Parietal lobe (tissue), 1 donor: ENCODE results near the gene TEX50. TPM values are rescaled to one million over a fixed set of nuclear protein-coding genes. Genes with fewer than 3 reads are reported as not detected.

ENCODE experiments used
- total RNA-seq: library from RNA; depleted of rRNA; stranded (reverse); fragments of >200 nt; gene quantifications from one replicate; pipeline ENCODE4 v1.2.3, GENCODE V29; 2014

TEX50 gene, protein sequence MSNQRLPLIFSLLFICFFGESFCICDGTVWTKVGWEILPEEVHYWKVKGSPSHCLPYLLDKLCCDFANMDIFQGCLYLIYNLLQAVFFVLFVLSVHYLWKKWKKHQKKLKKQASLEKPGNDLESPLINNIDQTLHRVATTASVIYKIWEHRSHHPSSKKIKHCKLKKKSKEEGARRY
- total RNA-seq = not detected

DNA sequence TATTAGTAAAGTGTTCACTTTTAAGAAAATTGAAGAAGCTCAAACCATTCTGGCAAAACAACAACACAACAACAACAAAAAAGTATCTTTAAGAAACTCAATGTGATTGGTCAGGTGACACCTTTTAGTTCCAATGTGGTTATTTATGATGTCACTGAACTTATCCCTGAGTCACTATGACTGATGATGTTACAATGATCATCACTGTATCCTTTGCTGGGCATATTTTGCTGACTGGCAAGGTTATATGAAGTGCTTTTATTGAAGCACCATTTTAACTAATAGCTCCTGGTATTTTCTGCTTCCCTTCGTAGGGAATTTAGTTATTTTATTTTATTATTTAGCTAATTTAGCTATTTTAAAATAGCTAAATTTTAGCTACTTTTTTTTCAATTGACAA, at the start of gene TEX50:
TSS of gene TEX50 (plus strand) at position 223 of the 400 bp plus-strand sequence. CDS start 184 bp downstream, outside the sequence.

DNA sequence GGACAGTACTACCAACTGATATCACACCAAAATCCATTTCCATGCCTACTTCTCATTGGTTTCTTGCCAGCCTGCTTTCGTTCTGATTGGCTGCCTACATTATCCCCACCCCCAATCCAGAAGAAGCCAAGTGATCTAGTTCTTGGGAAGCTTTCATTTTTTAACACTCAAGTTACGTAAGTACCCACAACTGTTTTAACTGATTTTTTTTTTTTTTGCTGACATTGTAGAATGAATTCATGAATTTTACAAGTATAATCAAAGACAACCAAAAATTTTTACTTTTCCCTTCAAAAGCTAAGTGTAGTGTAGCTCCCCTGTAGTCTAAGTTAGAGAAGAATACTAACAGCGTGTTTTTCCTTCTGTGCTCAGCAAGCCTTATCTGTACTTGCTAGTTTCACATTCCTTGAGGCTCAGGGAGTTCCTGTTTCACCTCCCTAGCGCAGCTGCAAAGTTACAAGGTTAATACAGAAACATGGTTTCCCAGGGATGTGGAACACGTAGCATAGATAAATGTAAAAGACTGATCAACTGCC, 32.0 kb upstream of the TEX50 start, which contains the start of gene SLC9C2:
TSS of gene SLC9C2 (minus strand) at position 17 of the 536 bp plus-strand sequence. CDS start 1,296 bp downstream, outside the sequence.

DNA sequence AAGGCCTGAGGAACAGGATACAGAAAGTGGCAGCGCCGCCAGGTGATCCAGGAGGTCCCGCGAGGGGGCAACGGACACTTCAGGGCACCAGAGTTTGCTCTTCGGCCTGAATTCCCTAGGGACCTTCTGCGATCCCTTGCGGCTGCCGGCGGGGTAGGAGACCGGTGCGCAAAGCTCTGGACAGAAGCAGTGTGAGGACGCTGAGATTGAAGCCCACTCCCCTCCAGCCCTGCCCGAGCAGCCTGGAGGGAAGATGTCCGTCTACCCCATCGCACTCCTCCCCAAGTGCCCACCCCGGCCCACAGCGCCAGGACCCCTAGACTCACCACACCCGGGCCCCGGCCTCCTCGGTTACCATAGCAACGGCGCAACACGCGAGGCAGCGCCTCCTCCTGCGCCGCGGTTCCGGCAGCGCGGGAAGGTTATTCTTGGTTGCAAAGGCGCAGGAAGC, 34.4 kb downstream of the TEX50 start, which contains the start of gene ANKRD45:
TSS of gene ANKRD45 (minus strand) at position 361 of the 451 bp plus-strand sequence. CDS start 10,433 bp downstream, outside the sequence.

Other genes with a start within 250 kb of the TEX50 start
- gene PRDX6, start 158.0 kb upstream of the TEX50 start, total RNA-seq = 35.1 TPM
- gene SLC9C2, start 32.3 kb upstream of the TEX50 start, total RNA-seq = 1.9 TPM
- 21.3 TPM for gene ANKRD45, start 34.5 kb downstream of the TEX50 start, total RNA-seq
- 37.9 TPM for gene KLHL20, start 79.6 kb downstream of the TEX50 start, total RNA-seq
- gene DARS2, start 189.3 kb downstream of the TEX50 start, total RNA-seq = 16.9 TPM
- 16.6 TPM for gene CENPL, start 189.5 kb downstream of the TEX50 start, total RNA-seq
- 528 TPM for gene GAS5, start 232.7 kb downstream of the TEX50 start, total RNA-seq
- 65.7 TPM for gene ZBTB37, start 233.0 kb downstream of the TEX50 start, total RNA-seq